NCI-H526 treated with DMSO at 0.1 percent for 48 hours (cell line): ENCODE measurements around the gene PHLDA2.
"Not testable (repeated sequence)": the region's sequence is repeated elsewhere in the genome, so short reads cannot be mapped to it uniquely, and the experiment has no call there.

Experiments used
- DNase-seq: peaks from one replicate; lab custom pipeline; 2025; lab: John Stamatoyannopoulos, UW

PHLDA2 gene

DNA sequence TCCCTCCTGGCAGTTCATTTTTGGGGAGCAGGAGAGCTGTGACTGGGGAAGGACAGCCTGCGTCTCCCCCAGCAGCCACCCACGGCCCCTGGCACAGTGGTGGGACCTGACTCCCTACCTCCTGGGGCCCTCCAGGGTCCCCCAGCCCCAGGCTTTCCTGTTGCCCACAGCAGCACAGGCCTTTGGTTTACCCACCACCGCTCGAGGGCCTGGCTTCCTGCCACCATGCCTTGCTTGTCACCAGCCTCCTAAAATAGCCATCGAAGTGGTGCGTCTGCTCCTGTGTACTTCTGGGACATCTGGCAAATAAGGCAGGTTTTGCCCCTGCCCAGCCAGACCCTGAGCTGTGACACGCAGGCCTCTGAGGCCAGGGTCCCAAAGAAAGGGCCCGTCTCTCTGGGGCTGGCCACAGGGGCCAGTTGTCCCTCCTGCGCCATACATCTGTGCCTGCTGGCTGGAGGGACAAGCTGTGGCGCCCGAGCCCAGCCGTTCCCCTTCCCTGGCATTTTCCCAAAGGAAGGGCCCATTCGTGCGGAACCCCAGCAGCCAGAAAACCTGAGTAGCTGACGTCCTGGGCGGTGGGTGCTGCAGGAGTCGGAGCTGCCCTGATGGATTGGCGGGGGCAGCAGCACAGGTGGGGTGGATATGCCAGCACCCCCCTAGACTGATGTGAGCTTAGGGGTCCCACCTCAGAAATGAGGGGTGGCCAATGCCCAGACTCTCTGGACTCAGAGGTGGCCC, 14.6 kb downstream of the PHLDA2 start:
- DNase-seq = no peak

DNA sequence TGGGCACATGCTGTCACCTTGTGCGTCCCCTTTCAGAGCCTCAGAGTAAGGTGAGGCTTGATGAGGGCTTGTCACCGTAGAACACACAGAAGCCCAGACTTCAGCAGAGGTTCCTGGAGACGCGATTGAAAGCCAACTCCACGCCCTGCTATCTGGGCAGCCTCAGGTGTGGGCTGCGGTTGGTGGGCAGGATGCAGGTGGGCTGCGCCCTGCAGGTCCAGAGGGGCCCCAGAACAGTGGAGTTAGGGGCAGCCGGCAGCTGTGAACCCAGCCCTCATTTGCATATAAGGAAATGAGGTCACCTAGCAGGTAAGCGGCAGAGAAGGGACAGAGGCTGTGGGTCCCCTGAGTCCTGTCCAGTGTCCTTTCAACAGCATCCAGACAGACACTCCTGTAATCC, 15.4 kb downstream of the PHLDA2 start:
- no peak for DNase-seq

DNA sequence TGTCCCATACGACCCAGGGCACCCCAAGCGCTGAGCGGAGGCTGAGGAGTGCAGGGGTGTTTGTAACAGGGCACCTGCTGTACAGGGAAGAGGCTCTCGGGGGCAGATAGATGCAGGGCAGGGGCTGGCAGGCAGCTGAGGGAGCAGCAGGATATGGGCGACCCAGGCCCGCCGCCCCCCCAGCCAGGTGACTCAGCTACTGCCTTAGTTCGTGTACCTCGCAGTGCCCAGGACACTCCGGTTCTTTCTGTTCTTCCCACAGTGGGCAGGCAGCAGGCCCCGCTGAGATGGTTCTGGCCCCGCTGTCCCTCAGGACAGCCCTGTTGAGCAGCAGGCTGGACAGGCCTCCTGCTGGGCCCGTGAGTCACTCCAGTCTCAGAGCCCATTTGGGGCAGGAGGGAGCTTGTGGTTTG, 16.2 kb downstream of the PHLDA2 start:
- DNase-seq = no peak

DNA sequence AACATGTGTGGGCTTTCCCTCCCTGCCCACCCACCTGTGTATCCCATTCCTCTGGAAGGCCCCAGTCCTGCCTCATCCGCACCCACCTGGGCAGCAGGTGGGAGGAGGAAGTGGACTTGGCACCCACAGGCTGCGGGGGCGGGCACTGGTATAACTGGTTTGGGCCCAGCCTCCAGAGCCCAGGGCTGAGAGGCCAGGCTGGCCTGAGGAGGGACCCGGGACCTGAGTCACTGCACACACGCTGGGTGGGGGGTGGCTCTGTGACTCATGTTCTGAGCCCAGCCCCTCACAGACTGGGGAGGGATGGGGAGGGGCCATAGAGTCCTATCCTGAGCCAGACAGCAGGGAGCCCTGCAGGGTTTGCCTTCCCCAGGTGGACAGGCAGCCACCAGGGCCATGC, 16.7 kb downstream of the PHLDA2 start:
- no peak for DNase-seq

DNA sequence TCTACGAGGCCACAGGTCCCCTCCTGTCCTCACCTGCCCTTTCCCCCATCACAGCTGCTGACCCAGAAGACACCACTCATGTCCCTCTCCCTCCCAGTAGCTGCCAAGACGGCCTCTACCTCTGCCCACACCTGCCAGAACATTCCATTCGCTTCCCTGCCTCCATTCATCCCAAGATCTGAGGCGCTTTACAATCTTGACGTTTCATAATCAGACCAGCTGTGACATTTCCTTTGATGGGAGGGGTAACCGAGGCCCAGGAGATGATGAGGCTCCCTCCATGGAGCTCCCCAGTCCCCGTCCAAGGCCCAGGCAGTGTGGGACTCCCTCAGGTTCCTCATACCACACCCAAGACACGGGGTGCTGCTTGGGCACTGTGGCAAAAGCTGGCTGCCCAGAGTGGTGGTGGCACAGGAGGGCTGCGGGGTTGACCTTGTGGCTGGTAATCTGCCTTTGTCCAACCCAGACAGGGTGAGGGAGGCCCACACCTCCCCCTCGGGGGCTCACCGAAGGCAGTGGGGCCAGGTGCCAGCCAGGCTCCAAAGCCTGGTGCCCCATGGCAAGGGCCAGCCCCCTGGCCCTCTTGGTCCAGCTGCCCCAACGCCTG, 17.3 kb downstream of the PHLDA2 start:
- DNase-seq = no peak

DNA sequence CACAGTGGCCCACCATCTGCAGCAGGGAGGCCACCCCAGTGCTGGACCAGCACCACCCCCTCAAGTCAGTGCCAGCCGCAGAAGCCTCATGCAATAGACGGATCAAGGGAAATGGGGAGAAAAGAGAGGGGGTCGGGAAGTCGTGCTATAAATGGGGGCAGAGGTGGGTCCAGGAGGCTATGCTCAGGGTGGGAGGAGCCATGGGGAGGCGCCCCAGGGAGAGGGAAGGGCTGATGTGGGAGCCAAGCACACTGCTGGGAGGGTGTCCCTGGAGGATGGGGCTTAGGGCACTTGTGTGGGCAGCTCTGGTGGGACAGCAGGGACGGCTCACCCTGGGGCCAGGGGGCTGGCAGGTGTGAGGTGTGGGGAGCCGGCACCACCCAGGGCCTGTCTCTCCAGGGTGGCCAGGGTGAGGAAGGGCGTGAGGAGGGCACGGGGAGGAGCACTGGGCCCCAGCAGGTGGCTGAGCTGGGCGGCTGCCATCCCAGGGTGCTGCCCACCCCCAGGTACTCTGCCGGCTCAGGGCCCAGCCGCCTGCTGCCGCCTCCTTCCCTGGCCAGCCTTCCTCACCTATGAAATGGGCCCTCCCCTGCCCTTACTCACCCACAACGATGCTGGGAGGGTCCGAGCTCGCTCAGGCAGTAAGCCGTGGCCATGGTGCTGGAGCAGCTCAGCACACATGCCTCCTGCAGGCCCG, 18.0 kb downstream of the PHLDA2 start:
- DNase-seq = no peak

DNA sequence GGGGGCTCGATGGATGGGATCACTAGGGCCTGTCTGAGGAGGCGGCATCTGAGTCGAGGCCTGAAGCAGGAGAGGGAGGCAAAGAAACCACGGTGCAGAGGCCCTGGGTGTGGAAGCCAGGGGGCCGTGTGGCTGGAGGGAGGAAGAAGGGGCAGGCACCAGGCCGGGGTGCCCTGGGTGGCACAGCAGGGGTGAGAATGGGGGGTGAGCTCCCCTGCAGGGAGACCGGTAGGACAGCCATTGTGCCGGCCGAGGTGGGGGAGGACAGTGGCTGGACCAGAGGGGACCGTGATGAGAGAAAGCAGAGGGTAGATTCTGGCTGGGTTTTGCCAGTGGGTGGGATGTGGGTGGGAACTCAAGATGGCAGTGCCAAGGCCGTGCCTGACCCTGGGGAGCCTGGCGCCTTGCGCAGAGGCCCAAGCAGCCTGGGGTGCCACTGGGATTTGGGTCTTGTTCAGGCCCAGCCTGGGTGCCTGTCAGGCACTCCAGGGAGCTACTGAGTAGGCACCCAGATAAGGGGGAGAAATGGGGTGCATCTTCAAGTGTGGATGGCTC, 18.7 kb downstream of the PHLDA2 start:
- no peak for DNase-seq

DNA sequence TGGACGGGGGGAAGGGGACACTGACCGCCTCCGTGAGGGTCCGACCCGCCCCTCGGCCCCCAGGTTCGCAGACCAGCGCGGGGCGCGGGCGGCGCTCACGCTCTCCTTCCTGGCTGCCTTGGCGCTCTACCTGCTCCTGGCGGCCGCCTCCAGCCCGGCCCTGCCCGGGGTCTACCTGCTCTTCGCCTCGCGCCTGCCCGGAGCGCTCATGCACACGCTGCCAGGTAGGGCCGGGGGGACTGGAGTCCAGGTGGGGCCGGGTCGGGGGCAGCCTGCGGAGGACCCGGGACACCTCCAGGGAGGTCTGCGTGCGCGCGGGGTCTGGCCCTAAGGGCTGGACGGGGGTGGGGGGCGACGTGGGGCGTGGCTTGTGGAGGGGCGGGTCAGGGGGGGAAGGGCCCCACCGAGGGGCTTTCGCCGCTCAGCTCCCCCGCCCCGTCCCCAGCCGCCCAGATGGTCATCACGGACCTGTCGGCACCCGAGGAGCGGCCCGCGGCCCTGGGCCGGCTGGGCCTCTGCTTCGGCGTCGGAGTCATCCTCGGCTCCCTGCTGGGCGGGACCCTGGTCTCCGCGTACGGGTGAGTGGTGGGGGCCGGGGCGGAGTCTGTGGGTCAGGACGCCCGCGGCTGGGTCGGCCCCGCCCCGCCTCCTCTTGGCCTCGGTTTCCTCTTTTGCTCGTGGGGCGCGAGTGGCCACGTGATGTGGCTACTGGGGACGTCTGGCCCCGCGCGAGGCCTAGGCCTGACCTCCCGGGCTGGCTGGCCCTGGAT, 19.9 kb downstream of the PHLDA2 start:
- DNase-seq = no peak

DNA sequence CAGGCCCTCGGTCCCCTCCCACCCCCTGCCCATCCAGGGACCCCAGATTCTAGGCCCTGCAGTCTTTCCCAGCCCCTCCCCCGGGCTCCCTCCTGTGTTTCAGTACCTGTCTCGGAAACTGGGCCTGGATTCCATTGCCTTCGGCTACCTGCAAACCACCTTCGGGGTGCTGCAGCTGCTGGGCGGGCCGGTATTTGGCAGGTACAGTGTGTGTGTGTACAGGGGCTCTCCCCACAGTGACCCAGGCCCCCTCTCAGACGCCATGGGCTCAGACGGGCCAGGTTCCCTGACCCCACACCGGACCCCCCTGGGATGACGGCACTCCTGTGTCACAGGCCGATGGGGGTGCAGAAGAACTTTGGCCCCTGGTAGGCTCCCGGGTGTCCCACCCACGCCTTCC, 21.1 kb downstream of the PHLDA2 start:
- no peak for DNase-seq

DNA sequence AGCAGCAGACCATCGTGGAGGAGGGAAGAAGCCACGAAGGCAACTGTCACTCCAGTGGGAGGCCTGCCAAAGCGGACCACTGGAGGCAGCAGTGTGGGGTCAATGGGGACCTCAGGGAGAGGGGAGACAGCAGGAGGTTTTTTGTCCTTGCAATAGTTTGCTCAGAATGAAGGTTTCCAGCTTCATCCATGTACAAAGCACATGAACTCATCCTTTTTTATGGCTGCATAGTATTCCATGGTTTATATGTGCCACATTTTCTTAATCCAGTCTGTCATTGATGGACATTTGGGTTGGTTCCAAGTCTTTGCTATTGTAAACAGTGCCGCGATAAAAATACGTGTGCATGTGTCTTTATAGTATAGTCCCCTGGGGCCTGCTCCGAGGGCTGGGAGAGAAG, 23.9 kb downstream of the PHLDA2 start:
- not testable (repeated sequence) for DNase-seq

DNA sequence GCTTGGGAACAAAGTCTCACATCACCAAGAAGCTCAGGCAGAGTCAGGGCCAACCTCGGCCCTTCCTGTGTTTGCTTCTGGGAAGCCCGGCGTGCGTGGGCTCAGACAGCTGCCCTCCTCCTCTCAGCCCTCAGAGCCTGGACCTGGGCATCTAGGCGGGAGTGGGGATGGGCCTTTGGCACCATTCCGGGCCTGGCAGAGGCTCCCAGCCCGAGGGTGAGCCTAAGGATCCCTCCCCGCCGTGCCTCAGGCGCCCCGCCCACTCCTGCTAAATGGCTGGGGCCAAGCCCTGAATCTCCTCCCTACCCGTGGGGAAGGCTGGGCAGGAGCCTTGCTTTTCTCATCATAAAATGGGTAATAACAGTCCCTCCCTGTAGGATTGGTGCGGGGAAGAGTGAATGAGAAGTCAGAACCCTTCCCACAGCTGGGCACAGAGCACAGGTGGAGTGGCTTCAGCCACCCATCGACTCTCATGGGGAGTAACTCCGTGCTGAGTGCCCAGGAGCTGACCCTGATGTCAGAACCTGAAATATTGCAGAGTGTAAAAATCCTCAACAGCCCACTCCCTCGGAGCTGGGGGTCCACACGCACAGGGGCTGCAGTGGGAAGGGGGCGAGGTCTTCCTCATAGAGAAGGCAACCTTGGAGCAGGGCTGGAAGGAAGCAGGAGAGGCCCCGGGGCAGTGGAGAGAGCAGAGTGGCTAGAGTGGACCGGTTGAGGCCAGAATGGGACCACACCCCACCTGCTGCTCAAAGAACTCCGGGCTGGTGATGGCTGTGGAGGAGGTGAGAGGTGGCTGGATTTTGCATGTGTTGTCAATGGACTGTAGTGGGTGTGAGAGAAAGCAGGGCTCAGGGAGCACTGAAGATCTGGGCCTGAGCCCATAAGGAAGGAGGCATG, 24.8 kb downstream of the PHLDA2 start:
- DNase-seq = no peak

DNA sequence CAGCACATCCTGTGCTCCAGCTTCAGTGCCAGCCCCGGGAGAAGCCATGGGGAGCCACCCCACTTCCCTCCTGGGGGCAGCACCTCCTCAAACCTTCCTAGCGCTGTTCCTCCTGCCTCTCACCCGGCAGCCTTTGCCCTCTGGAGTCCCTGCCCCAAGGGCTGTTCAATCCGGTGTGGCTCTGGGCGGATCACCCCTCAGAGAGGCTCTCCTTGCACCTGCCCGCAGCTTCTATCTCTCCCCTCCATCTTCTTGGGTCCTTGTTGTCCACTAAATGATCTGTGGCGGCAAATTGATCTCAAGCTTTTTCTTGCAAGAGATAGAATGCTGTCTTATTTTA, 25.6 kb downstream of the PHLDA2 start:
- DNase-seq = no peak

DNA sequence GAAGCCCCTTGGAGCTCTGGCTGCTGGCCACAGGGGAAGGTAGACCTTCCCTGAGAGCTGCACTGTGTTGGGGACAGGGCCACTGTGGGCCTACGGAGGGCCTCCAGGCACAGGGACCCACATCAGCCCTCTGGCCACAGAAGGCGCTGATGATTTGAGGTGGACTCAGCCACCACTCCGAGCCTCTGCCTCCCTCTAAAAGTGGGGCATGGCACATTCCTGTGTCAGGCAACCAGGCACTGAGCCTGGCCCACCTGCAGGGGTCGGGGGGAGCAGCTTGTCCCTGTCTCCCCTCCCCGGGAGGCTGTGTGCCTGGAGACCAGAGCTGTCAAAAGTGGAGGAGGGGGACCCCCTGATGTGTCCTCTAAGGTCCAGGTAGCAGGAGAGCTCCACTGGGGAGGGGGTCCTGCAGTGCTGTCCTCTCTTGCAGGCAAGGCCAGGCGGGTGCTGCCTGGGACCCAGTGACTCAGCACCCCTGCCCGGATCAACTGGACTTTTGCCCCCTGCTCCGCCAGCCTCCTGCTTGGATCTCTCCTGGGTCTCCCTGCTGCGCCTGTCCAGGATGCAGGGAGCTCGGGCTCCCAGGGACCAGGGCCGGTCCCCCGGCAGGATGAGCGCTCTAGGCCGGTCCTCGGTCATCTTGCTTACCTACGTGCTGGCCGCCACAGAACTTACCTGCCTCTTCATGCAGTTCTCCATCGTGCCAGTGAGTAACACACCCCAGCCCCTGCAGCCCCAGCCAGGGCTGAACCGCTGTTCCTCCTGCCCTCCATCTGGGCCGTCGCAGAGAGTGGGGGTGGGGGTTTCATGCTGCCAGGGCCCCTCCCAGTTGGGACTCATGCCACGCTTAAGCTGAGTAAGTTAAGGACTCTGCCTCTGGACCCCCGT, 26.2 kb downstream of the PHLDA2 start:
- DNase-seq = no peak

DNA sequence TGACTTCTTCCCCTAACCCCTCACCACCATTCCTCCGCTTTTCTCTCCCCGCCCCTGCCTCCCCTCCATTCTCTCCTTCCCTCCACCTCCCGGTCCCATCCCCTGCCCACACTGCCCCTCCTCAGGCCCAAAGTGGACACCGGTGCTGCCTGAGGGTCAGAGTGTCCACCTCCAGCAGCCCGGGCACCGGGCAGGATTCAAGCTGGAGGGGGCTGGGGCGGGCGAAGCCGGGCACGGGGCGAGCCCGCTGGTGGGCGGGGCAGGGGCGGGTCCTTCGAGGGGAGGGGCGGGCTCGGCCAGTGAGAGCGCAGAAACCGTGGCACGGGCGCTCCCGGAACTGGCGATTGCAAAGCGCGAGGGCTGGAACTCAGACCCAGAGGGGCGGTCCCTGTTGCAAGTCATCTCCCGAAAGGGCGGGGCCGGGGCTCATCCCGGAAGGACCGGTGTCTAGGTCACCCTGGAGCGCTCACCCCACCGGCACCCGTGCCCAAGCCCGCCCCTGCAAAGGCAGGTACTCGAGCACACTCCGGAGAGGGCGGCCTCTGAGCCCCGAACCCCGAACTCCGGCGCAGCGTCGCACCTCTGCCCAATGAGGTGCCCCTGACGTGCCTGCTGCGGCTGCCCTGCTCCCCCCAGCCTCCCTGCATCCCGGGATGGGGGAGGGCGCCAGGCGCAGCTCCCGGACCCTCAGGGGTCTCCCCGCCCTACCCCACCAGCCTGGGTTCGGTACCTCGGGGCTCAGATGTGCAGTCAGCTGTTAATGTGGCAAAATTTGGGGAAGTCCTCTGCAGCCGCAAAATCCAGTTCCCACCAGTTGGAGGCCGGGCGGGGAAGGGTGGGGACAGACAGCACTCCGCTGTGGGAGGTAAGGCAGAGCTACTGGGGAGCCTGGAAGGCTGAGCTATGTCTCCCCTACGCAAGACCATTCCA, 27.1 kb downstream of the PHLDA2 start:
- peak; percentile 89 for DNase-seq

DNA sequence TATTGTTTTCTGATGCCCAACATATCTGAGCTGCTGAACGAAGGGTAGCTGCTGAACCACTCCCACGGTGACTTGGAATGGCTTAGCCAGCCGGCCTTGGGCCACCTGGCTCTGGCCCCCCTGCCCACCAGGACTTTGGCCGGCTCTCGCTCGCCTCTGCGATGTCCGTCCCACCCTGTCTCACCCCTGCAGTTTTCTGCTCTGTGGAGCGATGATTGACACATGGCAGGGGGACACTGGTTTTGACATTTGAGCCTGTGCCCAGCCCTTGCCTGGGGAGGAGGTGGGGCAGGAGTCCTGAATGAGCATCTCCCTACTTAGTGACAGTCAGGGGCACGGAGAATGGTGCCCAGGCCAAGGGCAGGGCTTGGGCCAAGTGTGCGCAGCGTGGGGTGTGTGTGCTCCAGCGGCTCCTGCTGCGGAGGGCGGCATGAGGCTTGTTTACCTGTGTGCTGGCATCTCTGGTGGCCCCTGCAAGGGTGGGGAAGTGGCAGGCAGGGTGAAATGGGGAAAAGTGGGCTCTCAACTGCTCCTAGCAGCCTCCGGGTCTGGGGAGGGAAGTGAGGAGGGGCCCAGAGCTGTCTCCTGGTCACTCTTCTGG, 27.9 kb downstream of the PHLDA2 start:
- DNase-seq = no peak

DNA sequence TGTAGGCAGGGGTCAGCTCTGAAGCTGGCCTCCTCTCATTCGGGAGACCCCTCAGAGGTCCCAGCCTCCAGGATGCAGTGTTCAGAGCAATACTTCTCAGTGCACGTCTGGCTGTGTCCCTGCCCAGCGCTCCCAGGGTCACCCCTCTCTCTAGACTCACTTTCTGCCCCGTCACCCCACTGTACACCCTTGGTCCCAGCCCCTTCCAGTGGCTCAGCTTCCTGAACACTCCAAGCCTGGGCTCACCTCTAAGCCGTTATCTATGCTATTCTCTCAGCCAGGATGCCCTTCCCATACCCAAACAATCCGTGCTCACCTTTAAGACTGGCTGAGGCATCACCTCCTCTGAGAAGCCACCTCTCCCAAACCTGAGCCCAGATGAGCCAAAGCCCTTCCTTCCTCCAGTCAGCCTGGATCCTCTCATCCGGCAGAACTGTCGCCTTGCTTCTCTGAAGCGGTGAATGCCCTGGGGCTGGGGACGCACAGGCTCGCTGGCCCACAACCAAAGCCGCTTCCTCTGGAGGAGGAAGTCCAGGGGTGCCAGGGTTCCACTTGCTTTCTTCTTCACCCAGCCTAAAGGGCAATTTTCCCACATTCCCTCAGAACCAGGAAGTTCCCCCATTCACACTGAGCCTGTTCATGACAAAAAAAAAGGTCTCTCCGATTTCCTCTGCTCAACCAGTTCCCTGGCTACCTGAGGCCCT, 30.0 kb downstream of the PHLDA2 start:
- DNase-seq = no peak

DNA sequence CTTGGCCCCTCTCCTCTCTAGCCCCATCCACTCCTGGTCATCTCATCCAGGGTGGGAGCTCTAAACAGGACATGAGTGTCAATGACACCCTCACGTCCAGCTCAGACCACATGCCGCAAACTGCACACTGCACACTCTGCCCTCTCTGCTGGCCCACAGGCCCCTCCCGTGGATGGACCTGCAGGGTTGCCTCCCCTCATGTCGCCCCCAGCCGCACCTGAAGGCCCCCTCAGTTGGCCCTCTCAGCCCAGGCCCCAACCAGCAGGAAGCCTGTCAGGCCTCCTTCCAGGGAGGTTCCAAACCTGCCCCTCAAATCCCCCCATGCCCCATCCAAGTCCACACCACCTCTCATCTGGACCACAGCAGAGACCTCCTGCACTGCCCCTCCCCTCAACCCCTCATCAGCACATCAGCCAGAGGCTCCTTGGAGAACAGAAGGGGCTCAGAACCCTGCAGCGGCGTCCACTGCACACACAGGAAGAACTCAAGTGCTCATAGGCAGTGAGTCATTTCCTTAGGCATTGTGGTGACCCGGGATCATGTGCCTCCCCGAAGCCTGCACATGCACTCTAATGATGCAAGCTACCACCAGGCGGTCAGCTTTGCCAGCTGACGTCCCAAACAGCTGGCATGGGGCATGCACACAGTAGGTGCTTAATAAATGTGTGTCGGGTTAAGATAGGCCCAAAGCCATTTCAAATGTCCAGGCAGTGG, 30.7 kb downstream of the PHLDA2 start:
- no peak for DNase-seq

DNA sequence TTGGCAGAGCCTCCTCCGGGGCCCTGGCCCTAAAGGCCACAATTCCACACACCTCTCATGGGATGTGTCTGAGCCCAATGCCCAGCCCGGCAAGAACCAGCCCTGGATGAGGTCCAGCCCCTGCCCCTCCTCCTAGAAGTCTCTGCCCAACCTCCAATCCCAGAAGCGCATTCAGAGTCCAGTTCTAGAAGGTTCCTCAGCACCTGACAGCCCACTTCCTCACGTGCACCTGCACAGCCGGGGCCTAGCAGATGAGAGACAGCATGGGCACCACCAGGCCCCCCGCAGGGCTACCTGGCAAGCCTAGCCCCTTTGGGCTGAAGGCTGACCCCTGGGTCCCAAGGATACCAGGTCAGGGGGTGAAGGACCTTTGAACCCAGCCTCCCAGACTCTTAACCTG, 32.2 kb downstream of the PHLDA2 start:
- DNase-seq = no peak
